ENCODE data around the gene GNB1L. TPM values are rescaled to one million over a fixed set of nuclear protein-coding genes. Genes with fewer than 3 reads are reported as not detected.

GNB1L gene
- total RNA-seq, 1 experiment from 2014 or later = 18.0 TPM

DNA sequence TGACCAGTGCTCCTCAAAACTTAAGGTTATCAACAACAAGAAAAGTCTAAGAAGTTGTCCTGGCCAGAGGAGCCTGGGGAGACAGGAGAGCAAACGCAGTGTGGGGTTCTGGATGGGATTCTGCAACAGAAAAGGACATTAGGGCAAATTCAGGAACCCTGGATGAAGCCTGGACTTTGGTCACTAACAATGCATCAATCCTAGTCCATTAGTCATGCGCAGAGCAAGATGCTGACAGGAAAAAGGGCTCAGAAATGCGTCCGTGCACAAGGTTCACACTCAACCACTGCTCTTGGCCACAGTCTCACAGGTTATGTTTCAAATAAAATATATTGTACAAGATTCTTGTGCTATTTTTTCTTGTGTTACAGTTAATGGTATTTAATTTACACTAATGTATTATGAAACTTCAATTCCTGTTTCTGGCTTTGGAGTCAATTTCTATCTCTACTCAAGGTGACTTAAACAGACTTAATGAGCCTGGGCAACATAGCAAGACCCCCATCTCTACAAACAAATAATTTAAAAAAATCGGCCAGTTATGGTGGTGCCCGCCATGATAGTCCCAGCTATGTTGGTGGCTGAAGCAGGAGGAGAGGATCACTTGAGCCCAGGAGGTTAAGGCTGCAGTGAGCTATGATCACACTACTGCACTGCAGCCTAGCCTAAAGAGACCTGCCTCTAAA lies 13.6 kb downstream of the GNB1L start (continued):
- TF ChIP-seq, protein P1, sequence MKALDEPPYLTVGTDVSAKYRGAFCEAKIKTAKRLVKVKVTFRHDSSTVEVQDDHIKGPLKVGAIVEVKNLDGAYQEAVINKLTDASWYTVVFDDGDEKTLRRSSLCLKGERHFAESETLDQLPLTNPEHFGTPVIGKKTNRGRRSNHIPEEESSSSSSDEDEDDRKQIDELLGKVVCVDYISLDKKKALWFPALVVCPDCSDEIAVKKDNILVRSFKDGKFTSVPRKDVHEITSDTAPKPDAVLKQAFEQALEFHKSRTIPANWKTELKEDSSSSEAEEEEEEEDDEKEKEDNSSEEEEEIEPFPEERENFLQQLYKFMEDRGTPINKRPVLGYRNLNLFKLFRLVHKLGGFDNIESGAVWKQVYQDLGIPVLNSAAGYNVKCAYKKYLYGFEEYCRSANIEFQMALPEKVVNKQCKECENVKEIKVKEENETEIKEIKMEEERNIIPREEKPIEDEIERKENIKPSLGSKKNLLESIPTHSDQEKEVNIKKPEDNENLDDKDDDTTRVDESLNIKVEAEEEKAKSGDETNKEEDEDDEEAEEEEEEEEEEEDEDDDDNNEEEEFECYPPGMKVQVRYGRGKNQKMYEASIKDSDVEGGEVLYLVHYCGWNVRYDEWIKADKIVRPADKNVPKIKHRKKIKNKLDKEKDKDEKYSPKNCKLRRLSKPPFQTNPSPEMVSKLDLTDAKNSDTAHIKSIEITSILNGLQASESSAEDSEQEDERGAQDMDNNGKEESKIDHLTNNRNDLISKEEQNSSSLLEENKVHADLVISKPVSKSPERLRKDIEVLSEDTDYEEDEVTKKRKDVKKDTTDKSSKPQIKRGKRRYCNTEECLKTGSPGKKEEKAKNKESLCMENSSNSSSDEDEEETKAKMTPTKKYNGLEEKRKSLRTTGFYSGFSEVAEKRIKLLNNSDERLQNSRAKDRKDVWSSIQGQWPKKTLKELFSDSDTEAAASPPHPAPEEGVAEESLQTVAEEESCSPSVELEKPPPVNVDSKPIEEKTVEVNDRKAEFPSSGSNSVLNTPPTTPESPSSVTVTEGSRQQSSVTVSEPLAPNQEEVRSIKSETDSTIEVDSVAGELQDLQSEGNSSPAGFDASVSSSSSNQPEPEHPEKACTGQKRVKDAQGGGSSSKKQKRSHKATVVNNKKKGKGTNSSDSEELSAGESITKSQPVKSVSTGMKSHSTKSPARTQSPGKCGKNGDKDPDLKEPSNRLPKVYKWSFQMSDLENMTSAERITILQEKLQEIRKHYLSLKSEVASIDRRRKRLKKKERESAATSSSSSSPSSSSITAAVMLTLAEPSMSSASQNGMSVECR (CRISPR knock-in tag; IDR thresholded peaks at IDR 0.05; ENCODE audit: borderline replicate concordance) = no peak
- TF ChIP-seq, protein P2, sequence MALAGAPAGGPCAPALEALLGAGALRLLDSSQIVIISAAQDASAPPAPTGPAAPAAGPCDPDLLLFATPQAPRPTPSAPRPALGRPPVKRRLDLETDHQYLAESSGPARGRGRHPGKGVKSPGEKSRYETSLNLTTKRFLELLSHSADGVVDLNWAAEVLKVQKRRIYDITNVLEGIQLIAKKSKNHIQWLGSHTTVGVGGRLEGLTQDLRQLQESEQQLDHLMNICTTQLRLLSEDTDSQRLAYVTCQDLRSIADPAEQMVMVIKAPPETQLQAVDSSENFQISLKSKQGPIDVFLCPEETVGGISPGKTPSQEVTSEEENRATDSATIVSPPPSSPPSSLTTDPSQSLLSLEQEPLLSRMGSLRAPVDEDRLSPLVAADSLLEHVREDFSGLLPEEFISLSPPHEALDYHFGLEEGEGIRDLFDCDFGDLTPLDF (CRISPR knock-in tag; IDR thresholded peaks at IDR 0.05) = no peak
- TF ChIP-seq TP53 (CRISPR knock-in tag; IDR thresholded peaks at IDR 0.05) (no peak), ZNF416 (CRISPR knock-in tag; IDR thresholded peaks at IDR 0.05) (no peak)
- TF ChIP-seq, protein P3, sequence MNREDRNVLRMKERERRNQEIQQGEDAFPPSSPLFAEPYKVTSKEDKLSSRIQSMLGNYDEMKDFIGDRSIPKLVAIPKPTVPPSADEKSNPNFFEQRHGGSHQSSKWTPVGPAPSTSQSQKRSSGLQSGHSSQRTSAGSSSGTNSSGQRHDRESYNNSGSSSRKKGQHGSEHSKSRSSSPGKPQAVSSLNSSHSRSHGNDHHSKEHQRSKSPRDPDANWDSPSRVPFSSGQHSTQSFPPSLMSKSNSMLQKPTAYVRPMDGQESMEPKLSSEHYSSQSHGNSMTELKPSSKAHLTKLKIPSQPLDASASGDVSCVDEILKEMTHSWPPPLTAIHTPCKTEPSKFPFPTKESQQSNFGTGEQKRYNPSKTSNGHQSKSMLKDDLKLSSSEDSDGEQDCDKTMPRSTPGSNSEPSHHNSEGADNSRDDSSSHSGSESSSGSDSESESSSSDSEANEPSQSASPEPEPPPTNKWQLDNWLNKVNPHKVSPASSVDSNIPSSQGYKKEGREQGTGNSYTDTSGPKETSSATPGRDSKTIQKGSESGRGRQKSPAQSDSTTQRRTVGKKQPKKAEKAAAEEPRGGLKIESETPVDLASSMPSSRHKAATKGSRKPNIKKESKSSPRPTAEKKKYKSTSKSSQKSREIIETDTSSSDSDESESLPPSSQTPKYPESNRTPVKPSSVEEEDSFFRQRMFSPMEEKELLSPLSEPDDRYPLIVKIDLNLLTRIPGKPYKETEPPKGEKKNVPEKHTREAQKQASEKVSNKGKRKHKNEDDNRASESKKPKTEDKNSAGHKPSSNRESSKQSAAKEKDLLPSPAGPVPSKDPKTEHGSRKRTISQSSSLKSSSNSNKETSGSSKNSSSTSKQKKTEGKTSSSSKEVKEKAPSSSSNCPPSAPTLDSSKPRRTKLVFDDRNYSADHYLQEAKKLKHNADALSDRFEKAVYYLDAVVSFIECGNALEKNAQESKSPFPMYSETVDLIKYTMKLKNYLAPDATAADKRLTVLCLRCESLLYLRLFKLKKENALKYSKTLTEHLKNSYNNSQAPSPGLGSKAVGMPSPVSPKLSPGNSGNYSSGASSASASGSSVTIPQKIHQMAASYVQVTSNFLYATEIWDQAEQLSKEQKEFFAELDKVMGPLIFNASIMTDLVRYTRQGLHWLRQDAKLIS (CRISPR knock-in tag; IDR thresholded peaks at IDR 0.05; ENCODE audit: borderline replicate concordance) = no peak
- TF ChIP-seq, protein P4, sequence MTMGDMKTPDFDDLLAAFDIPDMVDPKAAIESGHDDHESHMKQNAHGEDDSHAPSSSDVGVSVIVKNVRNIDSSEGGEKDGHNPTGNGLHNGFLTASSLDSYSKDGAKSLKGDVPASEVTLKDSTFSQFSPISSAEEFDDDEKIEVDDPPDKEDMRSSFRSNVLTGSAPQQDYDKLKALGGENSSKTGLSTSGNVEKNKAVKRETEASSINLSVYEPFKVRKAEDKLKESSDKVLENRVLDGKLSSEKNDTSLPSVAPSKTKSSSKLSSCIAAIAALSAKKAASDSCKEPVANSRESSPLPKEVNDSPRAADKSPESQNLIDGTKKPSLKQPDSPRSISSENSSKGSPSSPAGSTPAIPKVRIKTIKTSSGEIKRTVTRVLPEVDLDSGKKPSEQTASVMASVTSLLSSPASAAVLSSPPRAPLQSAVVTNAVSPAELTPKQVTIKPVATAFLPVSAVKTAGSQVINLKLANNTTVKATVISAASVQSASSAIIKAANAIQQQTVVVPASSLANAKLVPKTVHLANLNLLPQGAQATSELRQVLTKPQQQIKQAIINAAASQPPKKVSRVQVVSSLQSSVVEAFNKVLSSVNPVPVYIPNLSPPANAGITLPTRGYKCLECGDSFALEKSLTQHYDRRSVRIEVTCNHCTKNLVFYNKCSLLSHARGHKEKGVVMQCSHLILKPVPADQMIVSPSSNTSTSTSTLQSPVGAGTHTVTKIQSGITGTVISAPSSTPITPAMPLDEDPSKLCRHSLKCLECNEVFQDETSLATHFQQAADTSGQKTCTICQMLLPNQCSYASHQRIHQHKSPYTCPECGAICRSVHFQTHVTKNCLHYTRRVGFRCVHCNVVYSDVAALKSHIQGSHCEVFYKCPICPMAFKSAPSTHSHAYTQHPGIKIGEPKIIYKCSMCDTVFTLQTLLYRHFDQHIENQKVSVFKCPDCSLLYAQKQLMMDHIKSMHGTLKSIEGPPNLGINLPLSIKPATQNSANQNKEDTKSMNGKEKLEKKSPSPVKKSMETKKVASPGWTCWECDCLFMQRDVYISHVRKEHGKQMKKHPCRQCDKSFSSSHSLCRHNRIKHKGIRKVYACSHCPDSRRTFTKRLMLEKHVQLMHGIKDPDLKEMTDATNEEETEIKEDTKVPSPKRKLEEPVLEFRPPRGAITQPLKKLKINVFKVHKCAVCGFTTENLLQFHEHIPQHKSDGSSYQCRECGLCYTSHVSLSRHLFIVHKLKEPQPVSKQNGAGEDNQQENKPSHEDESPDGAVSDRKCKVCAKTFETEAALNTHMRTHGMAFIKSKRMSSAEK (CRISPR knock-in tag; IDR thresholded peaks at IDR 0.05; ENCODE audit: borderline replicate concordance) = no peak

DNA sequence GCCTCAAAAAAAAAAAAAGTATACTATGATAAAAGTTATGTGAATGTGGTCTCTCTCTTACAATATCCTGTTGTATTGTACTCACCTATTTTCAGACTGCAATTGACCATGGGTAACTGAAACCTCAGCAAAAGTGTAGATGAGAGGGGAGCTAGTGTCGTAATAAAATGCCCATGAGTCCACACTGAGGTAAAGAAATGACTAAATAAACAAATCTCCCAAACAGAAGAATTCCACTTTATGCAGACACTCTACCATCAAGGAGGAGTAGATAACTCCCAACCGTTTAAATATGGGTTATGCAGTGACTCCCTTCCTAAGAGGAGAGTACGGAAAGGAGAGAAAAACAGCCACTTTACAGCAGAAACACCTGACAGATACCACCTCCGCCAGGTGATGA lies 14.6 kb downstream of the GNB1L start:
- TF ChIP-seq ZNF121 (CRISPR knock-in tag; IDR thresholded peaks at IDR 0.05) (no peak), NR3C1 (CRISPR knock-in tag; conservative IDR thresholded peaks at IDR 0.05; ENCODE audit: low read depth) (no peak)
- TF ChIP-seq, protein P5, sequence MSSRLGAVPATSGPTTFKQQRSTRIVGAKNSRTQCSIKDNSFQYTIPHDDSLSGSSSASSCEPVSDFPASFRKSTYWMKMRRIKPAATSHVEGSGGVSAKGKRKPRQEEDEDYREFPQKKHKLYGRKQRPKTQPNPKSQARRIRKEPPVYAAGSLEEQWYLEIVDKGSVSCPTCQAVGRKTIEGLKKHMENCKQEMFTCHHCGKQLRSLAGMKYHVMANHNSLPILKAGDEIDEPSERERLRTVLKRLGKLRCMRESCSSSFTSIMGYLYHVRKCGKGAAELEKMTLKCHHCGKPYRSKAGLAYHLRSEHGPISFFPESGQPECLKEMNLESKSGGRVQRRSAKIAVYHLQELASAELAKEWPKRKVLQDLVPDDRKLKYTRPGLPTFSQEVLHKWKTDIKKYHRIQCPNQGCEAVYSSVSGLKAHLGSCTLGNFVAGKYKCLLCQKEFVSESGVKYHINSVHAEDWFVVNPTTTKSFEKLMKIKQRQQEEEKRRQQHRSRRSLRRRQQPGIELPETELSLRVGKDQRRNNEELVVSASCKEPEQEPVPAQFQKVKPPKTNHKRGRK (CRISPR knock-in tag; IDR thresholded peaks at IDR 0.05; ENCODE audit: borderline replicate concordance) = no peak
- TF ChIP-seq, protein P6, sequence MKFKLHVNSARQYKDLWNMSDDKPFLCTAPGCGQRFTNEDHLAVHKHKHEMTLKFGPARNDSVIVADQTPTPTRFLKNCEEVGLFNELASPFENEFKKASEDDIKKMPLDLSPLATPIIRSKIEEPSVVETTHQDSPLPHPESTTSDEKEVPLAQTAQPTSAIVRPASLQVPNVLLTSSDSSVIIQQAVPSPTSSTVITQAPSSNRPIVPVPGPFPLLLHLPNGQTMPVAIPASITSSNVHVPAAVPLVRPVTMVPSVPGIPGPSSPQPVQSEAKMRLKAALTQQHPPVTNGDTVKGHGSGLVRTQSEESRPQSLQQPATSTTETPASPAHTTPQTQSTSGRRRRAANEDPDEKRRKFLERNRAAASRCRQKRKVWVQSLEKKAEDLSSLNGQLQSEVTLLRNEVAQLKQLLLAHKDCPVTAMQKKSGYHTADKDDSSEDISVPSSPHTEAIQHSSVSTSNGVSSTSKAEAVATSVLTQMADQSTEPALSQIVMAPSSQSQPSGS (CRISPR knock-in tag; IDR thresholded peaks at IDR 0.05; ENCODE audit: borderline replicate concordance, low read depth) = no peak
- TF ChIP-seq, protein P7, sequence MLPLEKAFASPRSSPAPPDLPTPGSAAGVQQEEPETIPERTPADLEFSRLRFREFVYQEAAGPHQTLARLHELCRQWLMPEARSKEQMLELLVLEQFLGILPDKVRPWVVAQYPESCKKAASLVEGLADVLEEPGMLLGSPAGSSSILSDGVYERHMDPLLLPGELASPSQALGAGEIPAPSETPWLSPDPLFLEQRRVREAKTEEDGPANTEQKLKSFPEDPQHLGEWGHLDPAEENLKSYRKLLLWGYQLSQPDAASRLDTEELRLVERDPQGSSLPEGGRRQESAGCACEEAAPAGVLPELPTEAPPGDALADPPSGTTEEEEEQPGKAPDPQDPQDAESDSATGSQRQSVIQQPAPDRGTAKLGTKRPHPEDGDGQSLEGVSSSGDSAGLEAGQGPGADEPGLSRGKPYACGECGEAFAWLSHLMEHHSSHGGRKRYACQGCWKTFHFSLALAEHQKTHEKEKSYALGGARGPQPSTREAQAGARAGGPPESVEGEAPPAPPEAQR (CRISPR knock-in tag; IDR thresholded peaks at IDR 0.05) = no peak
- H3K27ac Mint-ChIP-seq = no peak overlapping the region; the same call in 1 of the 2 replicates
- H3K4me3 Mint-ChIP-seq = no peak overlapping the region
- POLR2A ChIA-PET = no interaction called here
- CTCF ChIA-PET = interaction anchor here (0.6 kb wide), 1 partner anchor 84 kb away, joined by 4 read pairs; no protein-coding TSS in a partner anchor
- DNase-seq (ENCODE audit: low spot score) (no peak), ATAC-seq (no peak)
- no peaks in the 10 kb centered on the region for H3K9me3 Mint-ChIP-seq
- no peaks in the 10 kb centered on the region for H3K36me3 Mint-ChIP-seq
- peaks cover 4% of the 10 kb centered on the region for H3K4me1 Mint-ChIP-seq
- no peaks in the 10 kb centered on the region for H3K27me3 Mint-ChIP-seq (ENCODE audit: low read depth)

Data from WTC11 (cell line).